GM18519 (cell line): Measurements from ENCODE around the gene OTUB2.

Experiments used
- ATAC-seq: cut with Tn5 transposase; IDR thresholded peaks from one replicate; pipeline ENCODE4 v1.9.1; 2021; ENCODE audit warnings: mild to moderate bottlenecking, moderate library complexity; ENCODE audit not compliant: unreplicated experiment, low FRiP score

OTUB2 gene

DNA sequence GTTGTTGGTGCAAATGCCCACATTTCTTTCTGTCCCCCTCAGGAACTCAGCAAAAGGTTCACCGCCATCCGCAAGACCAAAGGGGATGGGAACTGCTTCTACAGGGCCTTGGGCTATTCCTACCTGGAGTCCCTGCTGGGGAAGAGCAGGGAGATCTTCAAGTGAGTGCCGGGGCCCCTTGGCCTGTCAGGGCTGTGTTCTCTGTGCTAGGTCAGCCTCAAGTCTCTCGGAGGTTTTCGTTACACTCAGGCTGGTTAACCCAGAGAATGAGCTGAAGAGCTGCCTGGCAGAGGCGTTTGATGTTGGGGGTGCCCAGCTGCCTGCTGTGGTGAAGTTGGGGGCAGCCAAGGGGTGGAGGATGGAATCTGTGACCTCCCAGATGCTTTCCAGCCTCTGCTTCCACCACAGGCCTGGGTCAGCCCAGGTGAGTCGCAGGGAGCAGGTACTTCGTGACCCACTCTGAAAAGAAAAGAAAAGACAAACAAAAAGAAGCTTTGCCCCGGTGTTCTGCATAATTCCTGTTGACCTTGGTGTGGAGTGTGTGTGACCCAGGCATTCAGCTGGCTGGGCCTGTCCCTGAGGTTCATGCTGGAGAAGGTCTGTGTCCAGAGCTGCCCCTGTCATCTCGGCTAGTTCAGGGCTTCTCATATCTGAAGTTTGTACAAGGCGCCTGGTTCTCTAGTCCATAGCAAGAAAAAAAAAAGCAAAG, 12.9 kb downstream of the OTUB2 start:
- no peak for ATAC-seq

GRCh38 chr14:94040247-94040646, 14.1 kb downstream of the OTUB2 start:
- ATAC-seq: no peak

DNA sequence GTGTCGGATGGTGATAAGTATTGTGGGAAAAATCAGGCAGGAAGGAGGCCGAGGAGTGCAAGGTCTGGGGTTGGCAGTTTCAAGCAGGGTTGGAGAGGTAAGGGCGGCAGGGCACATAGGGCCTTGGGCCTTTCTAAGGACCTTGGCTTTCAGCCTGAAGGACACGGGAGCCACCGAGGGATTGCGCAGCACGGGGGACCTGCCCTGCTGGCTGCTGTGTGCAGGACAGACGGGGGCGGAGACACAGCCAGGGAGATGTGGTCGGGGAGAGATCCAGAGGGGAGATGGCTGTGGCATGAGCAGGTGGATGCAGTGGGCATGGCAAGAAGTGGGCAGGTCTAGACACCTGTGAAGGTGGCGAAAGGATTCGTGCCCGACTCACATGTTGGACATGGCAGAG, 14.7 kb downstream of the OTUB2 start:
- no peak for ATAC-seq

DNA sequence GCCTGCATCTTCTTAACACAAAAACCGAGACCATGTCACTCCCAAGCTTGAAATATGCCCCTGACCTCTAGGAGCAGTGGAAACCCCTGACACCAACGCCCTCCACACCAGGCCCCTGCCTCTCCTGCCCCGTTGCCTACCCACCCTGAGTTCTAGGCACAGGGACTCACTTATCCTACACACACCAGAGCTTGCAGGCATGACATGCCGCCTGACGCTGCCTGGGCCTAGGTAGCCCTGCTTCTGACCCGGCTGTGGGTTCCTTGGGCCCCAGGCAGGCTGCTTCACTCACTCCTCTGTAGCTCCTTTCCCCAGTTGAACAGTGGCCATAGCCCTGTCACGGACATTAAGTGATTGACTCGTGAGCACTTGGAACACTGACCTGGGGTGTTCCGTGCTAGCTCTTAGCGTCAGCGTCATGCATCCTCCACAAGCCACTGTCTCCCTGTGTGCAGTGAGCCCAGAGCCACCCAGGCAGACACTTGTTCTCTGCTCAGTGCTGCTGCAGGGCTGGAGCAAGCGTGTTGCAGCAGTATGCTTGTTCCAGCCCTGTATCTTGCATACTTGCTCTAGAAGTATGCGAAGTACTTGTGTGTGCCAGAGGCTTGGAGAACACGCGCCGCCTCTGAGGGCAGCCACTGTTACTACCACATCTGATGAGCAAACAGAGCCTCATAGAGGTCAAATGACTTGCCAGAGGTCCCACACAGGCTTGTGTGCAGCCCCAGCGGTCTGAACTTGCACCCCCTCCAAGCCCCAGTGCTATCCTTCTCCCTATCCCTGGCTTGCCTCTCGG, 15.6 kb downstream of the OTUB2 start:
- no peak for ATAC-seq

GRCh38 chr14:94042433-94043091, 16.4 kb downstream of the OTUB2 start:
- ATAC-seq: no peak

- no peak for ATAC-seq
Observed at GRCh38 chr14:94043111-94043755, 17.1 kb downstream of the OTUB2 start.

- no peak for ATAC-seq
Observed at GRCh38 chr14:94043756-94044475, 17.8 kb downstream of the OTUB2 start.

- no peak for ATAC-seq
Observed at GRCh38 chr14:94044476-94045091, 18.4 kb downstream of the OTUB2 start.

DNA sequence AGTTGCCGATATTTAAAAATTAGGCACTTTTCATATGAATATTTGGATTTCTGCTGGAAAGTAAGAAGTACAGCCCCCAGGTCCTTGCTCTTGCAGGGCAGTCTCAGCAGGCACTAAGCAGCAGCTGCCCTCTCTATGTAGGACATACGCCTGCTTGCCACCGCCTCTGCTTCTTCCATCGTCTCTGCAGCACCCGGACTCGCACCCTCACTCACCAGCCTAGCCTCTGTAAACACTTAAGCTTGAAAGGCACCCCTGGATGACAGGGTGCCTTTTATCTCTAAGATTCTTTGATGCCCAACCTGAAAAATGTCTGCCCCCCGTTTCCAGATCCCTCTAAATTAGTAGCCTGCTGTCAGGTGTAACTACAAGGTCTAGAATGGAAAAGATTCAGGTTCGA, 19.0 kb downstream of the OTUB2 start:
- ATAC-seq: no peak

DNA sequence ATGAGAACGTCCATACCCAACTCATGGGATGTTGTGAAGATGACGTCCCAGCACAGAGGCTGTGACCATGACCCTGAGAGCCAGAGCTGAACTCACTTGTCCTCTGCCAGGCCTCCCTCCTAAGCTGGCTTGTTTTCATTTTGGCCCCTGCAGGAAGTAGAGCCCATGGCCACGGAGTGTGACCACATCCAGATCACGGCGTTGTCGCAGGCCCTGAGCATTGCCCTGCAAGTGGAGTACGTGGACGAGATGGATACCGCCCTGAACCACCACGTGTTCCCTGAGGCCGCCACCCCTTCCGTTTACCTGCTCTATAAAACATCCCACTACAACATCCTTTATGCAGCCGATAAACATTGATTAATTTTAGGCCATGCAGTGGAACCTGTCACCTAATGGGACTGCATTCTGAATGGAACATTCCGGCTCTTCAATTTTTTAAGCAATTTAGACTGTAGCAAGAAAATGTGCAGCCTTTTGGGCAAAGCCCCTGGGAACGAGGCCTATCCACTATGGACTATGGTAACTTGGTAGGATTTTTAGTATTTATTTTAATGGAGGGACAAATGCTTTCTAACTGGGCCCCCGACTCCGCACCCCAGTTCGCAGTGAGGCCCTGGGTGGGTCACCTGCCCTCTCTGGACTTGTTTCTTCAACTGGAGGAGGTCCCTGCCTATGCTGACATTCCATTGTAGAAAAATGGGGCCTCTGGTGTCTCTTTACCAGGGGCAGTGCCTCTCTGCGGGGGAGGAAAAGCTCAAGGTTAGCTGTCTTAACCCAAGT, 19.6 kb downstream of the OTUB2 start:
- no peak for ATAC-seq

- ATAC-seq: no peak
Observed at GRCh38 chr14:94046696-94047250, 20.6 kb downstream of the OTUB2 start.

DNA sequence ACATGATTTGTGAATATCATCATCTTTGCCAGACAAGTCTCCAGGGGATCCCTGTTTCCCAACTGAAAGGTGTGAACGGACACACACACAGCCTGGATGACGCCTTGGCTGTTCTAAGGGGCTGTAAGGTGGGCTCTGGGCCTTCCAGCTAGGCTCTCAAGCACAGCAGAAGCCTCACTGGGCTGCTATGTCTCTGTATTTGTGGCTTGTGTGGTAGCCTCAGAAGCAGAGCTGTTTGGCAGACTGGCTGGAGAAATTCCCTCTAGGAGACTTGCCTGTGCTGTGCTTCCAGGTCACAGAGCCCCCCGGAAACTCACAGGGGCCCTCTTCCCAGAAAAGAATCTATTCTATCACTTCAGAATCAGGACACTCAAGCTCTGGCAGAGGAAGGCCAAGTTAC, 21.4 kb downstream of the OTUB2 start:
- no peak for ATAC-seq

DNA sequence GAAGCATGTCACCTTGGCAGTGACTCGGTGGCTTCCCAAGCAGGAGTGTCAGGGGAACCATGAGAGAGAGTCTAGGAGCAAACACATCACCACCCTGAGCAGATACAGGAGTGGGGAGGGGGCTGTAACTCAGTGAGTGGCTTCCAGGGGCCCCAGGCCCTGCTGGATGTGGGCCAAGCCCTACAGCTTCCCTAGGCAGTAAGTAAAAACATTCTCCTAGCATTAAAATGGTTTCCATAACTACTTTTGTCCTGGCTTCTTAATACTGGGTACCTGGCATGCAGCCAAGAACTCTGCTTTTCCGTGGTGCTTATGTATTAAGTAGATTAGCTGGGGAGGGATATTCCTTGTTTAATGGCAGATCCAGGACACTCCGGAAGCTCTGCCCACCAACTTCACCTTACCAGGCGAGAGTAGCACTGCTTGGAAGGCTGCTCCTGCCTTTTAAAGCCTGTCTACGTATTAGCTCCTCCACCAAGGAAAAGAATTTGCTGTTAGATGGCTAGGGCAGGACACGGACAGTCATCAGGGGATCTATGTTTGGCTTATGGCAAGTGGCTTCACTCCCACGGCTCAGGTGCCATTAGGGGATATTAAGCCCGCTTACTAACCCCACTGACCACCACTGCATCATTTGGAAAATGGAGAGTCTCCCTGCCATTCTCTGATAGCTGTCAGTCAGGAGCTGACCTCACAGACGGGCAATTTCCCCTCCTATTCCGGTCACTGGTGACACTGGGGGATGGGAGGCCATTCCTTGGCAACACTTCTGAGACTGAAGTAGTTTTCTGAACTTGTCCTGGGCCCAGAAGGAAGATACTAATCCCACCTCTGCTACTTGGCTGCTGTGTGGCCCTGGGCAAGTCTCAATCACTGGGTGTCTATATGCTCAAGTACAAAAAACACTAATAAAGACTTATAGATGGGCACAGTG, 22.8 kb downstream of the OTUB2 start:
- no peak for ATAC-seq

GRCh38 chr14:94049625-94050023, 23.5 kb downstream of the OTUB2 start:
- ATAC-seq: no peak

GRCh38 chr14:94050231-94050880, 24.2 kb downstream of the OTUB2 start:
- no peak for ATAC-seq

DNA sequence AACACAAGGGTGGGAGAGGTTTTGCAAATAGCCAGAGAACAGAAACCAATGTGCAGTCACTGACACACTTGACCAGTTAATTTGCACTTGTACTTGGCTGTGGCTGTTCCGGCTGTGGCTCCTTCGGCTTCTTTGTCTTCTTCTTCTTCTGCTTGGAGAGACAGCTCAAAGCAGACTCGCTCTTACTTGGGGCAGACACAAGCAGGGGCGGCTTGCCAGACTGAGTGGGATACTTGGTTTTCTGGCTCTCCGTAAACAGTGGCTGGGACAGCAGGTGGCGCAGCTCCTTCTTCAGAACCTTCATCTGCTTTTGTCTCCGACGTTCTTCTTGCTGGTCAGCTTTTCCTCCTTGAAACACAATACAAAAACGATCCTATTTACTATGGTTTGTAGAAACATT, 25.0 kb downstream of the OTUB2 start:
- no peak for ATAC-seq

DNA sequence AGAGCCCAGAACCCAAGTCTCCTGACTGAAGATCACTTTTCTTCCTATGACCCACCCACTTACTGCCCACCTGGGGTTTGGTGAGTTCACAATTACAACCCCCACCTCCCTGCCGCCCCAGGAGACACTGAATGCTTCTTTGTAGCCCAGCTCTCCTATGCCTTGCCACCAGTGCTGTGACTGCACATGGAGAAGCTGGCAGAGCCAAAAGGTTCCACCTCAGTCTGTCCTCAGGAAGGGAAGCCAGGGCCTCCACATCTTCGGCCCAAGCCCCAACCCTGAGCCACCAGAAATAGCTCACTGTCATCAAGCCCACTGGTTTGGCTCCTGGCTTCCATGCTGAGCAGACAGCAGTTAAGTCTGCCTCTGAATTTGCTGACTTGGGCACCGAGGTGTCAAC, 25.6 kb downstream of the OTUB2 start:
- no peak for ATAC-seq
